Calu3 (cell line): ENCODE data around the gene NPAT. TPM values are rescaled to one million over a fixed set of nuclear protein-coding genes. Genes with fewer than 3 reads are reported as not detected.

Experiments
- BruUV-seq: library from RNA; stranded (reverse); fragments of 400-500 nt; replicated peaks from 2 replicates; lab custom pipeline; 2021; lab: Mats Ljungman, UMichigan
- CTCF ChIA-PET: fragments of 300-600 bp; sonication (Branson Sonifier 250); formaldehyde crosslinking; loops from one replicate; lab custom pipeline; 2022; ENCODE audit warnings: antibody characterized with exemption; lab: Charles Lee
- DNase-seq: peaks from one replicate; pipeline ENCODE4 v3.0.0; 2022
- H3K27ac Mint-ChIP-seq: one replicate; pipeline ENCODE4 v1.8.0; 2022; ENCODE audit warnings: mixed read lengths; ENCODE audit not compliant: unreplicated experiment
- H3K27me3 Mint-ChIP-seq: one replicate; pipeline ENCODE4 v1.8.0; 2022; ENCODE audit warnings: mixed read lengths; ENCODE audit not compliant: unreplicated experiment
- H3K36me3 Mint-ChIP-seq: one replicate; pipeline ENCODE4 v1.8.0; 2022; ENCODE audit warnings: mild to moderate bottlenecking, moderate library complexity, mixed read lengths; ENCODE audit not compliant: insufficient read depth, unreplicated experiment
- H3K4me1 Mint-ChIP-seq: one replicate; pipeline ENCODE4 v1.8.0; 2022; ENCODE audit warnings: mild to moderate bottlenecking, low read depth, mixed read lengths; ENCODE audit not compliant: unreplicated experiment
- H3K4me3 Mint-ChIP-seq: one replicate; pipeline ENCODE4 v1.8.0; 2022; ENCODE audit warnings: mild to moderate bottlenecking, low read depth, moderate library complexity, mixed read lengths; ENCODE audit not compliant: unreplicated experiment
- H3K9me3 Mint-ChIP-seq: one replicate; pipeline ENCODE4 v1.8.0; 2022; ENCODE audit warnings: low read depth, mixed read lengths; ENCODE audit not compliant: unreplicated experiment
- intact Hi-C: fragments of 100-400 bp; cut with micrococcal nuclease; formaldehyde crosslinking; loops from one replicate; pipeline ENCODE4 v1.10.0; 2022; ENCODE audit not compliant: unreplicated experiment
- total RNA-seq: library from RNA; stranded (reverse); gene quantifications from 2 replicates; pipeline ENCODE4 v1.2.3, GENCODE V29; 2022
- TF ChIP-seq, protein P1 (sequence below): fragments of 200-600 bp; IDR thresholded peaks from one replicate; pipeline ENCODE4 v1.8.0; 2022; ENCODE audit warnings: antibody characterized with exemption; ENCODE audit not compliant: unreplicated experiment

NPAT gene
- total RNA-seq, 1 experiment from 2014 or later = 11.5 TPM

DNA sequence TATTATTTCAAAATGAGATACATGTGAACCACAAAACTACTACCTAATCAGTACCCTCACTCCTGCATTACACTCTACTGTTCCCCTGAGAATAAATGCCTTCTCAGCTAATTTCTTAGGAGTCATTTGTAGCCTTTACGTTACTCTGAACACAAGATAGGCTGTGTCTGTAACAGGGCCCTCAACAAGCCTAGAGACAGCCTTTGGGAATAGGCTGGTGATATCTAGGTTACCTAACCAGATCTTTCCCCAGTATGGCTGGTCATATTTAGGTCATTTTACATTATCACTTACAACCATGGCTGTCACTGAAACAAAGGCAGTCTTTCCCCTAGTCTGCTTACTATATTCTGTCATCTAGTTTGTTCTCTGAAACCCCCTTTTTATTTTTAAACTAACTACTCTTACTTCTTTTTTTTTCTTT is 14.6 kb upstream of the NPAT start:
- CTCF ChIA-PET = no interaction called here
- no peaks in the 10 kb centered on the region for H3K27me3 Mint-ChIP-seq
- no peak overlapping the region for H3K27ac Mint-ChIP-seq
- no peak overlapping the region for H3K4me3 Mint-ChIP-seq
- no peak for DNase-seq
- no TSS peak for BruUV-seq
- peaks cover 9% of the 10 kb centered on the region for H3K36me3 Mint-ChIP-seq
- no peaks in the 10 kb centered on the region for H3K9me3 Mint-ChIP-seq
- H3K4me1 Mint-ChIP-seq = peaks cover 10% of the 10 kb centered on the region
- intact Hi-C loops = no loop called here
- TF ChIP-seq, protein P1, sequence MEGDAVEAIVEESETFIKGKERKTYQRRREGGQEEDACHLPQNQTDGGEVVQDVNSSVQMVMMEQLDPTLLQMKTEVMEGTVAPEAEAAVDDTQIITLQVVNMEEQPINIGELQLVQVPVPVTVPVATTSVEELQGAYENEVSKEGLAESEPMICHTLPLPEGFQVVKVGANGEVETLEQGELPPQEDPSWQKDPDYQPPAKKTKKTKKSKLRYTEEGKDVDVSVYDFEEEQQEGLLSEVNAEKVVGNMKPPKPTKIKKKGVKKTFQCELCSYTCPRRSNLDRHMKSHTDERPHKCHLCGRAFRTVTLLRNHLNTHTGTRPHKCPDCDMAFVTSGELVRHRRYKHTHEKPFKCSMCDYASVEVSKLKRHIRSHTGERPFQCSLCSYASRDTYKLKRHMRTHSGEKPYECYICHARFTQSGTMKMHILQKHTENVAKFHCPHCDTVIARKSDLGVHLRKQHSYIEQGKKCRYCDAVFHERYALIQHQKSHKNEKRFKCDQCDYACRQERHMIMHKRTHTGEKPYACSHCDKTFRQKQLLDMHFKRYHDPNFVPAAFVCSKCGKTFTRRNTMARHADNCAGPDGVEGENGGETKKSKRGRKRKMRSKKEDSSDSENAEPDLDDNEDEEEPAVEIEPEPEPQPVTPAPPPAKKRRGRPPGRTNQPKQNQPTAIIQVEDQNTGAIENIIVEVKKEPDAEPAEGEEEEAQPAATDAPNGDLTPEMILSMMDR = no peak

DNA sequence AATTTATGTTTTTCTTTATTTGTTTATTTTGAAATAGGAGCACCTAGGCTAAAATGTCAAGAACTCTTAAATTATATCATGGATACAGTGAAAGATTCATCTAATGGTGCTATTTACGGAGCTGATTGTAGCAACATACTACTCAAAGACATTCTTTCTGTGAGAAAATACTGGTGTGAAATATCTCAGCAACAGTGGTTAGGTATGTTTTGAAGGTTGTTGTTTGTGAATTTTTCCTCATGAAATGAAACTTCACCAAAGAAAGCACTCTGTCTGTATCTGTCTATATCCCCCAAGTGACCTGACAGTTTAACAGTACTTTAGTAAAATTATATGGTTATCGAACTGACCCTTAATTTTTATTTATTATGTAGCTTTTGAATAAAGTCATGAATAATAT is 13.2 kb upstream of the NPAT start:
- no peak for DNase-seq
- H3K9me3 Mint-ChIP-seq = no peaks in the 10 kb centered on the region
- H3K4me3 Mint-ChIP-seq = no peak overlapping the region
- TF ChIP-seq, protein P1 = no peak
- H3K27me3 Mint-ChIP-seq = no peaks in the 10 kb centered on the region
- no peak overlapping the region for H3K27ac Mint-ChIP-seq
- BruUV-seq = no TSS peak
- intact Hi-C loops = no loop called here
- peaks cover 10% of the 10 kb centered on the region for H3K4me1 Mint-ChIP-seq
- CTCF ChIA-PET = no interaction called here
- peaks cover 16% of the 10 kb centered on the region for H3K36me3 Mint-ChIP-seq

DNA sequence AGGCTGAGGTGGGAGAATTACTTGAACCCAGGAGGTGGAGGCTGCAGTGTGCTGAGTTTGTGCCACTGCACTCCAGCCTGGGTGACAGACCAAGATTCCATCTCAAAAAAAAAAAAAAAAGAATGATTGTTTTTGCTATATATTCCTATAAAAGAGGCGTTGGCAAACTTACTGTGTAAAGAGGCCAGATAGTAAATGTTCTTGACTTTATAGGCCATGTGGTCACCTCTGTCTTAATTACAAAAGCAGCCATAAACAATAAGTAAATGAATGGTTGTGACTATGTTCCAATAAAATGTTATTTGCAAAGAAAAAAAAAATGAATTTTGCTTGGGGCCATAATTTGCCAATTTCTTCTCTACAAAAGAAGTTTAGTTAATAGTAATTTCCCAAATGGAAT is 12.8 kb upstream of the NPAT start:
- CTCF ChIA-PET = no interaction called here
- Mint-ChIP-seq H3K9me3 (no peaks in the 10 kb centered on the region), H3K4me1 (peaks cover 10% of the 10 kb centered on the region), H3K27me3 (no peaks in the 10 kb centered on the region), H3K36me3 (peaks cover 16% of the 10 kb centered on the region), H3K4me3 (no peak overlapping the region), H3K27ac (no peak overlapping the region)
- TF ChIP-seq, protein P1 = no peak
- intact Hi-C loops = no loop called here
- BruUV-seq = no TSS peak
- DNase-seq = no peak

DNA sequence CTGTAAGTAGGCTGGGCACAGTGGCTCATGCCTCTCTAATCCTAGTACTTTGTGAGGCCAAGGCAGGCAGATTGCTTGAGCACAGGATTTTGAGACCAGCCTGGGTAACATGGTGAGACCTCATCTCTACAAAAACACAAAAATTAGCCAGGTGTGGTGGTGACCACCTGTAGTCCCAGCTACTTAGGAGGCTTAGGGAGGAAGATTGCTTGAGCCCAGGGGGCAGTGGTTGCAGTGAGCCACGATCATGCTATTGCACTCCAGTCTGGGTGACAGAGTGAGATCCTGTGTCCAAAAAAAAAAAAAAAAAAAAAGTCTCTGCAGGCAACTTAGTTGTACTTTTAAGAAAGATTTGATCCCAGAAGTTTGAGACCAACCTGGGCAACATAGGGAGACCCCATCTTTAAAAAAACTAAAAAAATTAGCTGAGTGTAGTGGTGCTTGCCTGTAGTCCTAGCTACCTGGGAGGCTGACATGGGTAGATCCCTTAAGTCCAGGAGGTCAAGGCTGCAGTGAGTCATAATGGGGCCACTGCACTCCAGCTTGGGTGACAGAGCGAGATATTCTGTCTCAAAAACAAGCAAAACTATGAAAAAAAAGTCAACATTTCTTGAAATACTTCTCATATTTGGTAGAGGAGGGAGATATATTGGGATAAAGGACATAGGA is 11.0 kb upstream of the NPAT start:
- no peak for DNase-seq
- intact Hi-C loops = loop anchor here (5.0 kb wide), 1 partner anchor 424 kb away; no protein-coding TSS in a partner anchor
- Mint-ChIP-seq H3K36me3 (peaks cover 16% of the 10 kb centered on the region), H3K4me1 (peaks cover 10% of the 10 kb centered on the region), H3K27me3 (no peaks in the 10 kb centered on the region), H3K4me3 (no peak overlapping the region), H3K27ac (no peak overlapping the region), H3K9me3 (no peaks in the 10 kb centered on the region)
- TF ChIP-seq, protein P1 = no peak
- CTCF ChIA-PET = no interaction called here
- BruUV-seq = no TSS peak
